GM18868 (cell line): ENCODE data around the gene LNPEP.
A peak's percentile ranks its signal among the peaks of the same experiment; 100 is the strongest.
"Not testable (repeated sequence)": the region's sequence is repeated elsewhere in the genome, so short reads cannot be mapped to it uniquely, and the experiment has no call there.

ENCODE experiments used
- ATAC-seq: cut with Tn5 transposase; IDR thresholded peaks from one replicate; pipeline ENCODE4 v1.9.1; 2021; ENCODE audit warnings: mild to moderate bottlenecking, moderate library complexity; ENCODE audit not compliant: unreplicated experiment

The LNPEP gene

GRCh38 chr5:96928931-96929708 is 6.8 kb upstream of the LNPEP start:
- no peak for ATAC-seq

GRCh38 chr5:96930058-96930457 is 5.8 kb upstream of the LNPEP start:
- ATAC-seq, result no peak

GRCh38 chr5:96930589-96930988 is 5.3 kb upstream of the LNPEP start:
- no peak for ATAC-seq

- not testable (repeated sequence) for ATAC-seq
Observed at GRCh38 chr5:96931037-96931436, 4.8 kb upstream of the LNPEP start.

- ATAC-seq, result peak; percentile 19
Observed at GRCh38 chr5:96931605-96932004, 4.3 kb upstream of the LNPEP start.

GRCh38 chr5:96932026-96932425 is 3.9 kb upstream of the LNPEP start:
- ATAC-seq, result no peak

- ATAC-seq, result no peak
Observed at GRCh38 chr5:96933764-96934707, 1.8 kb upstream of the LNPEP start.

- peak; percentile 54 for ATAC-seq
Observed at GRCh38 chr5:96934708-96935558, 947 bp upstream of the LNPEP start.

GRCh38 chr5:96936431-96937320 is 796 bp downstream of the LNPEP start:
- ATAC-seq, result peak; percentile 32

- no peak for ATAC-seq
Observed at GRCh38 chr5:96940586-96940985, 4.7 kb downstream of the LNPEP start.

GRCh38 chr5:96941140-96941539 is 5.3 kb downstream of the LNPEP start:
- ATAC-seq, result no peak

GRCh38 chr5:96942078-96942477 is 6.2 kb downstream of the LNPEP start:
- no peak for ATAC-seq

GRCh38 chr5:96942911-96943310 is 7.0 kb downstream of the LNPEP start:
- ATAC-seq, result no peak

GRCh38 chr5:96943799-96944198 is 7.9 kb downstream of the LNPEP start:
- no peak for ATAC-seq

- no peak for ATAC-seq
Observed at GRCh38 chr5:96945144-96945897, 9.4 kb downstream of the LNPEP start.

- no peak for ATAC-seq
Observed at GRCh38 chr5:96946381-96946780, 10.5 kb downstream of the LNPEP start.

- no peak for ATAC-seq
Observed at GRCh38 chr5:96952118-96952750, 16.4 kb downstream of the LNPEP start.

- ATAC-seq, result no peak
Observed at GRCh38 chr5:96952974-96953730, 17.3 kb downstream of the LNPEP start.
